GM21529 (cell line): ENCODE data around the gene SMIM27.
"Not testable (repeated sequence)": the region's sequence is repeated elsewhere in the genome, so short reads cannot be mapped to it uniquely, and the experiment has no call there.

ENCODE experiments used
- ATAC-seq: cut with Tn5 transposase; IDR thresholded peaks from one replicate; pipeline ENCODE4 v1.9.1; 2021; ENCODE audit not compliant: unreplicated experiment

SMIM27 gene, protein sequence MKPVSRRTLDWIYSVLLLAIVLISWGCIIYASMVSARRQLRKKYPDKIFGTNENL

DNA sequence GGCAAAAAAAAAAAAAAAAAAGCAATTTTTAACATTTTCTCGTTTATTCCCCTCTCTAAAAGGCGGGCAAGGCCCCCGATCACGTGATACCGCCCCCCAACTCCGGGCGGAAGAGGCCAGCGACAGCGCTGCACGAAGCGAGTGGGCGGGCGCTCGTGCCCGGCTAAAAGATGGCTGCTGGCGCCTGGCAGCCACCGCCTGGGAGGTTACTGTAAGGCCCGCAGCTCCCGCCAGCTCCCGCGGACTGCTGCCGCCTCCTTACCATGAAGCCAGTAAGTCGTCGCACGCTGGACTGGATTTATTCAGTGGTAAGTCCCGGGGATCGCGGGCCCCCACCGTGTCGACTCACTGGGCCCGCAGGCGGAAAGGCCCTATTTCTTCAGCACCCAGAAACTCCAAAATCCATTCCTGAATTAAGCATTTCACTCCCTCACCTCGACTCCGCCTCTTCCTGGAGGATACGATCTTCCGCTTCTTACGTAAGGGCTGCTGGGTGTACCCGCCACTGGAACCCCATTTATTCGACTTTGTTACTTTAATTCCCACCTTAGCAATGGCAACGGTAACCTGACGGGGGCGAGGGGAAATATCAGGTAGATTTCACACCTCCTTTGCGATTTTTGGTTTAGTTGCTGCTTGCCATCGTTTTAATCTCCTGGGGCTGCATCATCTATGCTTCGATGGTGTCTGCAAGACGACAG, at the start of gene SMIM27, which contains the start of gene TOPORS:
Gene SMIM27, plus strand, starts transcription at position 156 of the 701 bp plus-strand sequence. Its CDS starts 108 bp downstream, at position 264.
Gene TOPORS, minus strand, starts transcription at position 415 of the 701 bp plus-strand sequence. Its CDS starts 150 bp downstream, at position 265.
- ATAC-seq, result peak; percentile 64

DNA sequence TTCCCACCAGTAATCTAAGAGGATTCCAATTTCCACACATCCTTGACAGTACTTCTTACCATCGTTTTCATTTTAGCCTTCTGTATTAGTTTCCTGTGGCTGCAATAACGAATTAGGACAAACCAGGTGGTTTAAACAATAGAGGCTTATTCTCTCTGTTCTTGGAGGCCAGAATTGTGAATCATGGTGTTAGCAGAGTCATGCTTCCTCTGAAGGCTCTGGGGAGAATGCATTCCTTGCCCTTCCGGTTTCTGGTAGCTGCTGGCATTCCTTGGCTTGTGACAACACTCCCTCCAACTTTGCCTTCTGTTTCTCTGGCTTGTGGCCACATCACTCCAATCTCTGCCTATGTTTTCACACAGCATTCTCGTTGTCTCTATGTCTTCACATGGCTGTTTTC, 49.7 kb upstream of the SMIM27 start:
- no peak for ATAC-seq

DNA sequence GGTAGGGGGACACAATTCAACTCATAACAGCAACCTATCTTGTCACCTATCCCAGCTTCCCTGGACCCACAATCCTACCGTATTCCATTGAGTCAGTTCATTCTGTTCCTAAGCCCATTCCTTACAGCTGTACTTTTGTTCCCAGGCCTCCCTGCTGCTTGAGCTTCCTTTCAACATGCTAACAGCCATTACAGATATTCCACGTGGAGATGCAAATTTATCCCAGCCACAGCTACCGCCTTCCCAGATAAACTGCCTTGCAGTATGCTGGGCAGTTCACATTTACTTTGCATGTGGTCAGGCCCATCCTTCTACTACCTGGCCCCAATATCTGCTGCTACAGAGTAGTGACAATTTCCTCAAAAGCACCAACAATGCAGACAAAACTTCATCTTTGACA, 49.1 kb upstream of the SMIM27 start:
- no peak for ATAC-seq

DNA sequence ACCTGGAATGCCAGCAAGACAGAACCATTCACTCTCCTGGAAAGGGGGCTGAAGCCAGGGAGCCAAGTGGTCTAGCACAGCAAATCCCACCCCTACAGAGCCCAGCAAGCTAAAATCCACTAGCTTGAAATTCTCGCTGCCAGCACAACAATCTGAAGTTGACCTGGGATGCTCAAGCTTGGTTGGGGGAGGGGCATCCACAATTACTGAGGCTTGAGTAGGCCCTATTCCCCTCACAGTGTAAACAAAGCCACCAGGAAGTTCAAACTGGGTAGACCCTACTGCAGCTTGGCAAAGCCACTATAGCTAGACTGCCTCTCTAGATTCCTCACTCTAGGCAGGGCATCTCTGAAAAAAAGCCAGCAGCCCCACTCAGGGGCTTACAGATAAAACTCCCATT, 43.4 kb upstream of the SMIM27 start:
- ATAC-seq, result no peak

DNA sequence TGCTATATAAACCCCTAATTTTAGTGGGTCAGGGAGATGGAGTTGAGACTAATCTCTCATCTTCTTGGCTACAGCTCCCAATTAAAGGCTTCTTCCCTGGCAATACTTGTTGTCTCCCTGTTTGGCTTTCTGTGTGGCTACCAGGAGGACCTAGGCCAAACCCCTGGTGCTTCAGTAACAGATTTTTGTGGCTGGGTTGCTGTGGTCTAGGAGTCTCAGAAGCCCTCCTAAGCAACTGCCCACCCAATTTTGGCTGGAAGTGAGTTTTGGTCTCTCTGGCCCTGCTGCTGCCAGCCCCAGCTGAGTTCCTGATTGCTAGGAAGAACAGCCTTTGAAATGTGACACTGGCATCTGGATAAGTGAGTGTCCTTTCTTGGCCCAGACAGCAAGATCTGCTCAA, 35.9 kb upstream of the SMIM27 start:
- no peak for ATAC-seq

DNA sequence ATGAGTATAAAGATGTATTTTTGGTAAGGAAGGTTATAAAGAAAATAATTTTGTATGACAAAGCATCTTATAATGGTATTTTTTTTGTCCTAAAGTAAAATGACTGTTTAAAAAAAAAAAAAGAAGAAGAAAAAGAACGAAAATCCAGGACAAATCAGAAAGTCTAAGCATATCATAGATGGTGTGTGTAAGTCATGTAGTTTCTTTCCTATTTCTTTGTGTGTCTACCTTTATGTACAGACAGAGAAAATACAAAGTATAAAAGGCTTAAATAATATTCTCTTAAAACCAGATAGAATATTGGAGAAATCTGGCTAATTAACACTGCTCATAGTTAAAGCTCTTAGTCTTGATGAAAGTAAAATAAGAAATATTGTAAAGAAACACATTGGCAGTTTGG, 33.9 kb upstream of the SMIM27 start:
- ATAC-seq, result no peak

DNA sequence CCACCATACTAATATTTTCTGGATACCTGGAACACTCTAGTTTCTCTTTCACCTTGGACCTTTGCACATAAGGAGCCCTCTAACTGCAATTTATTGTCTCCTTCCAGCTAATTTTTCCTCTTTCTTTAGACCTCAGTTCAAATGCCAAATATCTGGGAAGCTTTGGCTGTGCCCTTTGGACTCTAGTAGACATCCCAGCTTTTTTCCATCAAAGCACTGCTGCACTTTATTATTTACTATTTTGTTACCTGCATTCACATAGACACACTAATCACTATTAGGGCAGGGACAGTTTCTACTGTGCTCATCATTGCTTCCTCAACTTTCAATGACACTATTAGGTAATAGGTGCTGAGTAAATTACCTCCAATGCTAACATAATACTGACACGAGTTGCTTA, 28.2 kb upstream of the SMIM27 start:
- no peak for ATAC-seq

DNA sequence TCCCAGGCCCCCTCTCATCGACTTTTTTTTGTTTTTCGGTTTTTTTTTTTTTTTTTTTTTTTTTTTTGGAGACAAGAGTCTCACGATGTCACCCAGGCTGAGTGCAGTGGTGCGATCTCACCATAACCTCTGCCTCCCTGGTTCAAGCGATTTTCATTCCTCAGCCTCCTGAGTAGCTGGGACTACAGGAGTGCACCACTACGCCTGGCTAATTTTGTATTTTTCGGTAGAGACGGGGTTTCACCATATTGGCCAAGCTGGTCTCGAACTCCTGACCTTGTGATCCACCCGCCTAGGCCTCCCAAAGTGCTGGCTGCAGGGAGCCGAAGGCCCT, 27.6 kb upstream of the SMIM27 start:
- ATAC-seq, result not testable (repeated sequence)

DNA sequence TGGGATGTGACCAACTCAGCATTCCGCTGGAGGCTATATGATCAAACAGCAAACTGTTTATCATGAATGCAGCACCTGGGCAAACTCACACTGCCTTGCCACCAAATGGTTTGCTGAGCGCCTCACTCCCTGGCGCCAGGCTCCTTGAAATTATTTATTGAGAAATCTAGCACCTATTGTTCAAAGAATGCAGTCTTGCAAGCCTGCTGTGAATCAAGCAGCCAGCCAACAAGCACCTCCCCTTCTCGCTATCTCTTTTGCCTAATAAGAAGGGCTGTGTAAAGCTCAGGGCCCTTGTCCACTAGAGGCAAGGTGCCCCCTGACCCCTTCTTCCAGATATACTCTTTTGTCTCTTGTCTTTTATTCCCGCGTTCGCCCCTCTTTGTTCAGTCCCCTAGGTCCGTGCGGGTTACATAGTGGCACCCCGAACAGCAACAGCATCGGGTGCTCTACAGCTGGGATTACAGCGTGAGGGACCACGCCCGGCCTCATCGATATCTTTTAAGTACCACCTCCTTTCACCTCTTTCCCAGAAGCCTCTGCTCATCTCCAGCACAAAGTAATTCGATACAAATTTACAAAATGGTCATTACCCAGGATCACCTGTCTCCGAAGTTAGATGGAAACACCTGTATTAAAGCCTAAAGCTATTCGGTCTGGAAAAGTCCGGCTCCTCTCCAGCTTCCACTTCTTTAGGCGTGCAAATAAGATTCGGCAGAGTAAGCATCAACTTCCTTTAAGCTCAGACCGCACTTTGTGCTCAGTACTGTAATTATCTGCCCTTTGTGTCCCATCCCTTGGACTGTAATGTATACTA, 27.0 kb upstream of the SMIM27 start:
- ATAC-seq, result peak; percentile 28

DNA sequence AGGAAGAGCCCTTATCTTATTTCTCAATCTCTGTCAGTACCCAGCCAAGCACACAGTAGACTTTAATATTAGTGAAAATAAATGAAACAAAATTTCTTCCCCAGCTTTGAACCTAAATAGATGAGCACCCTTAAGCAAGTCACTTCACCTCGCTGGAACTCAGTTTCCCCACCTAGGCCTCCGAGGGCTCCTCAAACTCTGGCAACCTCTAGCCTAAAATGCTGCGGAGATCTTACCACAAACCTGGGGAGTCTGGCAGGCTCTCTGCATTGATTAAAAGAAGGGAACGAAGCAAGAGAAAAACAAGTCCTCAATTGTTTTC, 26.5 kb upstream of the SMIM27 start:
- ATAC-seq, result peak; percentile 22

DNA sequence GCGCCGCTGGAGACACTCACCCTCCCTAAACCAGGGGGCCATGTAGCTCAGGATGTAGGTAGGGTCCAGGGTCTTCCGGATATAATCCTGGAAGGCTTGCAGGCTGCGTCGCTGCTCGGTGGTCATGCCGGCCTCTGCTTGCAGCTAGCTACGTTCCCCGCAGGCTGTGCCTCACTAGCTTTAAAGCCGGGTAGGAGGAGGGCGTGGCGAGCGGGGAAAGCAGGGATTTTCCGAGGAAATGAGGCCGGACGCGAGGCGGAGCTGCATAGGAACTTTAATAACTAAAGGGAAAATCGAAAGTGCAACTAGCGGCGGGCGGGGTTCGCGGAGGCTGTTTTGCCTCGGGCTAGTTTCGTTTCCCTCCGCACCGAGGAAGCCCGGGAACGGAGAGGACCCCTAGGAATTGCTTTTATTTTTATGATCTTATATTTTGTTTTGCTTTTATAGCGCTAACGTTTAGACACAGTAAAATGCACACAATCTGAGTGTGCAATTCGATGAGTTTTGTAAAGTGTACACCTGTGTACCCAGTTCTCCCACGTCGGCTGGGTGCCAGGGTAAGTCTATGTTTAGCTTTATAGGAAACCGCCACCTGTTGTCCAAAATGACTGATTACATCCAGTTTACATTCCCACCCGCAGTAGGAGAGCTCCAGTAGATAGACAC, 26.0 kb upstream of the SMIM27 start, which contains the start of gene RIGI:
Gene RIGI, minus strand, starts transcription at position 156 of the 666 bp plus-strand sequence. Its CDS starts 30 bp downstream, at position 126.
- ATAC-seq, result peak; percentile 67

DNA sequence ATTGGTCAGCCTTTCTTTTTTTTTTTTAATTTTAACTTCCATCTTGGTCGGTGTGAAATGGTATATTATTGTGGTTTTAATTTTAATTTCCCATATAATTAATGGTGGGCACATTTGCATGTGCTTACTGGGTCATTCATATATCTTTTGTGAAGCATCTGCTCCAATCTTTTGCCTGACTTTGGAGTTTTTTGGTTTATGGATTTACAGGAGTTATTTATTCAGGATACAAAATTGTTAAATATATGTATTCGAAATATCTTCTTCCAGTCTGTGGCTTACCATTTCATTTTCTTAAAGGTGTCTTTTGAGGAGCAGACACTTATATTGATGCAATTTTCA, 25.4 kb upstream of the SMIM27 start:
- ATAC-seq, result no peak

DNA sequence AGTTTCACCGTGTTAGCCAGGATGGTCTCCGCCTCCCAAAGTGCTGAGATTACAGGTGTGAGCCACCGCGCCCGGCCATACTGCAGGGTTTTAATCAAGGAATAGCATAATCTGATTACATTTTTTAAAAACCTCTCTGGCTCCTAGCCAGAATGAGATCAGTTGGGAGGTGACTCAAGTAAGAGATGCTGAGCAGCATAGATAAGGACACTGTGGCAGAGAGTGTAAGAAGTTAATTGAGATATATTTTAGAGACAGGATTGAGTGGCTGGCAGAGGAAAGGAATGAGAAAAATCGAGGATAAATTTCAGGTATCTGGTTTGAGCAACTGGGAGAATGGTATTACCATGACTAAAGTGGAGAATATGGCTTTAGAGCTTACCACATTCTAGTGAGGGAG, 18.8 kb upstream of the SMIM27 start:
- ATAC-seq, result no peak

DNA sequence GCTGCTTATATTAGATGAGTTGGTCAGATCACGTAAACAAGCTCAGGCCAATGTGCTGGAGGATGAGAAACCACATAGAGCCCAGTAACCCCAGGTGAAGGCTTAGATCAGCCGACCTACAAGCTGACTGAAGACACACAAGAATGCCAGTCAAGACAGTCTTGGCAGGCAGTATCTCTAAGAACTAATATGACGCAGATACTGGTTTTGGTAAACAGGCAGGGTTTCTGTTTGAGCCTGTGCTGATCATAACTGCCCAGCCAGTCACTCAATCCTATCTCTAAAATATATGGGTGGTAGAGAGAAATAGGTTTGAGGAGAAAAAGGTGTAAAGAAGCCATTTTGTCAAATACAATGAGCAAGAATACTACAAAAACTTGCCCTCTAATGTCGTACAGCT, 18.3 kb upstream of the SMIM27 start:
- no peak for ATAC-seq

DNA sequence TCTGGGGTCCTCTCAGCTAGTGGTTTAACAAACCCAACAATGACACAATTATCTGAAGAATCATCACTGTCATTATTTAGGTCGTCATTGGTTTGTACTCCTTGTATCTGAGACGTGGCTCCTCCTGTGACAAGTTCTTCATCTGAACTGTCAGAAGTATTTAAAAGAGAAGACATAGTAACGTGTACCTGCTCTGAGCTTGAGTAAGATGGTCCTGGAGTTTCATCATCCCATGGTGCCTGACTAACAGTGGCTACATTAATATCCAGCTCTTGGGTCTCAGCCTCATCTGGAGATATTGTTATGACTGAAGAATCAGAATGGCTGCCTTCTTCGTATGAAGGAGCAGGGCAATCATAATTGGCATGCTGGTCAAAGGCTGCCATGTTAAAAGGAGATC, 9.1 kb upstream of the SMIM27 start:
- no peak for ATAC-seq

DNA sequence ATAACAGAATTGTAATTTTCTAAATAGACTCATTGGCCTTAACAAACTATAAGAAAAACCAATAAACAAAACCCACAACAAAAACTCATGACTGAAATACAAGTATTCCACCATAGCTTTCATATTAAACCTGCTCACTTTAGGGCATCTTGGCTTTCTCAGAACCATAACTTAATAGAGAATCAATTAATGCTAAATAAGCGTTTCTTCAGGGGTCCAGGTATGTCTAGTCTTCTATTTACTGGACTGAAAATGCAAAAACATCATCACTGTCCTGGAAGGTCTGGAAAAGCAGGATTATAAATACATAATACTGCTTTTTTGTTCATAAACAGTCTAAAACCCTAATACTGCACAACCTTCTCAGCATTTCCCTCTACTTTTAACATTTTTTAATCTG, 6.2 kb upstream of the SMIM27 start:
- no peak for ATAC-seq

DNA sequence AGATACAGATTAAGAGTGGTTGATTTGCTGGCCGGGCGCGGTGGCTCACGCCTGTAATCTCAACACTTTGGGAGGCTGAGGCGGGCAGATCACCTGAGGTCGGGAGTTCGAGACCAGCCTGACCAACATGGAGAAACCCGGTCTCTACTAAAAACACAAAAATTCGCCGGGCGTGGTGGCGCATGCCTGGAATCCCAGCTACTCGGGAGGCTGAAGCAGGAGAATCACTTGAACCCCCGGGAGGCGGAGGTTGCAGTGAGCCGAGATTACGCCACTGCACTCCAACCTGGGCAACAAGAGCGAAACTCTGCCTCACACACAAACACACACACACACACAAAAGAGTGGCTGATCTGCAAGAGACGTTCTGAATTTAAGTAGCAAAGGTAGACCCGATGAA, 3.9 kb upstream of the SMIM27 start:
- ATAC-seq, result not testable (repeated sequence)

DNA sequence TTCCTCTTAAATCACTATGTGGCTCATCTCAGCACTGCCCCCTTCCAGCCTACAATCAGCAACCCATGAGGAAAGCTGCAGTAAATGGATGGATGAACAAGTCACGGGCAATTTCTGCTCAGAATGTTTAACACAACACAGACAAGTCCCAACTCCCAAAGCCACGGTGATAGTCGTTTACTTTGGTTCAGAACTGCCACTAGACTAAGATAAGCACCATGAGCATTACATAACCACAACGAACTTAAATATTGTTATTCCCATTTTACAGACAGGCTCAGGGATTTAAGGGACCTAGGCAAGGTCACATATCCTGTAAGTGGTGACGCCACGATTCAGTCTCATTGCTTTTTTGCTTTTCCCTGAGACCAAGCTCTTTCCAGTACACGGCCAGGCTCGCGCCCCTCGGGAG, 2.0 kb upstream of the SMIM27 start:
- ATAC-seq, result no peak

DNA sequence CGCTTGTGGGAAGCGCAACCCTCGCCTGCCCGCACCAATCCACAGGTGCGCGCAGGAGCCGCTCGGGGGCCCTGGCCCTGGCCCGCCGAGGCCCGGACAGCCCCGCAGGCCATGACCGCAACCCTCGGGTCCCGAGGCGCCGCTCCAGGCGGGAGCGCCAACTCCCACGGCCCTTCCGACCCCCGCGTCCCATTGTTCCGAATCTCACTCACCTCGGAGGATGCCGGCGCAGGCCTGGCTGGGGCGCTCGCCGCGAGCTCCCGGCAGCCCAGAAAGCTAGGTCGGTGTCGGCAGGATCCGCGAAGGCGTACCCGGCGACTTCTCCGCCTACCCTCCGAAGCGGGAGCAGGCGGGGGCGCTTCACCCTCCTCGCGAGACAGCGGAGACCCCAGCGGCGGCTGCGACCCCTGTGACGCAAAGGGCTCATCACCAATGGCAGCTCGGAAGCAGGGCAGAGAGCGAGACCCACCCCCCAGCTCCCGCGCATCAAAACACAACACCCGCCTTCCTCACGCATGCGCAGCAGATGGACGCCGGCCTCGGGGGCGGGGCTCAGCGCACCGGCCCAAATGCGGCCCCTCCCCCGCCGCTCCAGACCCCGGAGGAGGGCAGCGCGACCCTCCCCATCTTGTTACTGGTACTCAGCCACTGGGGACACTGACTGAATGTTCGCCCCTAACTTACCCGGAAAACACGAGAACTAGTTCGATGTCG, 1.4 kb upstream of the SMIM27 start:
- peak; percentile 61 for ATAC-seq

DNA sequence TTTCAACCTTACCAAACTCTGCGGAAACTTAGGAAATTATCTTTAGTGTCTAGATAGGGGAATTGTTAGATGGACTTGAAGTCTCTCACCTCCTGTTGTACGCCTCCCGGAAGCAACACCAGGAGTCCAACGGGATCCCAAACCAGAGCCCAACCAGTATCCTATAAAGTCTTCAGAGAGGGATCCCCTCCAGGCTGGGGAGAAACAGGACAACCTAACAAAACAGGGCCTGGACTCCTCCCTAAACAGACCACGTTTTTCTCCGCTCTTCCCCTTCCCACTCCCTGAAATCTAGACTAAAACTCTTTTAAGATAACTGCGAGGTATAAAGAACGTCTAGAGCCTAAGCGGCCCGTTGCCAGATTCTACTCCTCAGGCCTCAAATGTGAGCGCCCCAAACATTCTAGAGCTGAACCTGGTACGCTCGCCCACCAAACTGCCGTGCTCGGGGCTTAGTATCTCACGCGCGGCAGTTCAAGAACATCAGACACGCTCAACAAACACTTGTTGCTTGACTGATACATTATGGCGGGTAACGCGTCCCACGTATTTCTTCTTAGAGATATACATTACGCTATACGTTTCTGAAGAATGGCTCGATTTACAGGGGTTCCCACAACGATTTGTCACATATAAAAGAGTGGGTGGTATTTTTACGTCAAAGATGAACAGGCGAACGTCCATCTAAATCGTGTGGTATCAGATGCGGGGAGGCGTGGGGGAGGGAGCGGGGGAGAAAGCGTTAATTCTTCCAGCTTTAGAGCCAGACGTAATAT, 663 bp upstream of the SMIM27 start:
- ATAC-seq, result peak; percentile 3
